ENCODE results near the gene IARS2. TPM values are rescaled to one million over a fixed set of nuclear protein-coding genes. Genes with fewer than 3 reads are reported as not detected.

Gene IARS2
- 87.3 and 101 TPM in 2 replicates for total RNA-seq

DNA sequence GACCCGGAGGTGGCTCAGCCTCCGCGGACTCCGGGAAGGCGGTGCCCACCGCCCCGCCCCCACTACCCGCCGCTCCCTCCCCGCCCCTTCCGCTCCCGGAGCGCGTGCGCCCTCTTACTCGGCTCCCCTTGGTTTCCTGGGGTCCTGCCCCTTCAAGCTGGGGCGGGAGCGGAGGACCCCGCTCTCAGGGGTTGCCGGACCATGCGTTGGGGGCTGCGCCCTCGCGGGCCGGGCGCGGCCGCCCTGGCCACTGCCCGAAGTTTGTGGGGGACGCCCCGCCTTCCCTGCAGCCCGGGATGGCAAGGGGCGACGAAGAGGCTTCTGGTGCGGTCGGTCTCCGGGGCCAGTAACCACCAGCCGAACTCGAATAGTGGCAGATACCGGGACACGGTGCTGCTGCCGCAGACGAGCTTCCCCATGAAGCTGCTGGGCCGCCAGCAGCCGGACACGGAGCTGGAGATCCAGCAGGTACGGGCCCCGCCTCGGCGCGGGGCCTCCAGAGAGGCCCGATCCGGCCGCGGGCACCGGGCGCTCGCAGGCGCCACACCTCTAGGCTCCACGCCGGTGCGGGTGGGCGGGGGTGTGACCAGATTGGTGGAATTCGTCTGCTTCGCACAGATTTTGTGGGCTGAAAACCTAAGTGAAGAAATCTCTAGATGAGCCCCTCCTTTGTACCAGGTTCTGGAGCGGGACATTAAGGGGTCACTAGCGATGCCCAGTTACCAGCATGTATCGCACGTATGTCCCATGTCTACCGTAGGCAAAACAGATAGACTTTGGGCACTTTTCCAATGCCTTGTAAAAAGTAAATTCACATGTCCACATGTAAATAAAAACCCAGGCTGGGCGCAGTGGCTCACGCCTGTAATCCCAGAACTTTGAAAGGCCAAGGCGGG, at the start of gene IARS2:
Gene IARS2, plus strand, starts transcription at position 117 of the 896 bp plus-strand sequence. Its CDS starts 85 bp downstream, at position 202.

DNA sequence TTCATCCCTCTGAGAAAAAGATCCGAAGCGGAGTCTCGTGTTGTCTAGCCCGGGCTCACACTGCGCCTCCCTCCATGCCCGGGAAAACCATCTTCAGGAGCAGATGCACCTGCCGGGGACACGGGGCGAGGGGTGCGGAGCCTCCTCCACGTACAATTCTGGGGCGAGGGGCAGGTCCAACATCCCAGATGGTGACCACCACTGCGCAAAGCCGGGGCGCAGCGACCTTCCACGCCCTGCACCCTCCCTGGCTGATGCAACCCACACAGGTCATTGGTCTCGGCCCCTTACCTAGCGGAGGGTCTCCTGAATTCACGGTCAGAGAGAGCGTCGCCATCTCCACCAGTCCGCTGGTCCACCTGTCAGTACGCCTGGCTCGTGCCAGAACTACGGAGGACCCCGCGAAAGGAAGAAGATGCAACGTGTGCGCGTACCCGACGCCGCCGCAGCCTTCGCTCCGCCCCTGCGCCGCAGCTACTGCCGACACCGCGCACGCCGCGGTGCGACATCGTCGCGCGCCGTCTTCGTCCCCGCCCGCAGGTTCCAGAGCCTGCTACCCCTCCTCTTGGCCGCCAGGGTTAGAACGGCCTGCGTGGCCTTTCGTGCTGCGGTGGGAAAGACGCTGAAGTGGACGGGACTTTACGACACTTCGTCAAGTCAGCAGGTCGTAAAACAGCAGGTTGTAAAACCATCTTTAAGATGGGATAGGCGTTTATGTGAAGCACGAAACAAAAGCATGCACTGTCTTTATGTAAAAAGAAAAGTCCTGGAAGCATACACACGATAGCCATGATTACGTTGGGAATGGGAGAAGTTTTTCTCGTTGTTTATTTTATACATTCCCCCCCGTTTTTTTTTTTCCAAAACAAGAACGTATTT, 47.6 kb upstream of the IARS2 start, which contains the start of gene EPRS1:
Gene EPRS1, minus strand, starts transcription at position 454 of the 879 bp plus-strand sequence. Its CDS starts 117 bp downstream, at position 337.

DNA sequence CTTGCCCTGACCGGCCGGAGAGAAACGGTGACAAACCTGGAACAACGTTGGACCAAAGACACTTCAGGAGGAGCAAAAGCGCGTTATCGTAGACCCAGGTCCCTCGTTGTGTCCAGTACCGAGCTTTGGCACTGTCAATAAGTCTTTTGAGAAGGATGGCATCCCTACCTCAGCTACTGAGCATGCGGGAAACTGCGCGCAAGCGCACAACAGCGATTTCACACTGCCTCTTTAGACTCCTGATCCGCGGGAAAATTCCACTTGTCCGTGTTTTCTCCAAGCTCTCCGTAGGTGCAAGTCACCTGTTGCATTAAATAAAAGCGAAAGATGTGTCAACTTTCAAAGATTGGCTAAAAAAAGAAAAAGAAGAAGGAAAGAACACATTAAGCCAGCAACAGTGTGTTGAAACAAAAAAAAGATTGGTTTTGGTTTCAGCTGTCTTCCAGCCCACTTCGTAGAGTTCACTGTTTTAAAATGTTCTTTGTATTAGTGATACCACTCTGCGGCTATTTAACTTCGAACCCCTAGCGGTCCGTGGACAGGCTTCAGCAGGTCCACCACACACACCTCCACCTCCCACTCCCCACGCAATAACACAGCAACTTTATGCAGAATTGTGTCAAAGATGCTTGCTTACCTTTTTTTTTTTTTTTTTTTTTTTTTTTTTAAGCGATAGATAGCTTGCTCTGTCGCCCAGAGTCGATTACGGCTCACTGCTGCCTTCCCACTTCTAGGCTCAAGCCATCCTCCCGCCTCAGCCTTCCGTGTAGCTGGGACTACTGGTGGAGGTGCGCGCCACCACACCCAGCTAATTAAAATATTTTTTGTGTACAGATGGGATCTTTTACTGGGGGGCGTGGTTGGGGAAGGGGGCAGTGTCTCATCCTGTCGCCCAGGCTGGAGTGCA, 4.0 kb upstream of the IARS2 start, which contains the start of gene BPNT1:
Gene BPNT1, minus strand, starts transcription at position 139 of the 907 bp plus-strand sequence. CDS start 9,942 bp downstream, outside the sequence.

Other genes starting within 250 kb of the IARS2 start
- gene SLC30A10, start 165.6 kb upstream of the IARS2 start, total RNA-seq, result 0.07 TPM in 1 of 2 replicates, not detected in the other
- gene EPRS1, start 47.6 kb upstream of the IARS2 start, total RNA-seq, result 58.3 and 79.3 TPM in 2 replicates
- 19.9 and 24.1 TPM in 2 replicates for gene BPNT1, start 4.3 kb upstream of the IARS2 start, total RNA-seq
- 18.3 and 22.5 TPM in 2 replicates for gene RAB3GAP2, start 178.3 kb downstream of the IARS2 start, total RNA-seq